IMR-90 (cell line): Measurements from ENCODE around the gene CDKN2A. TPM values are rescaled to one million over a fixed set of nuclear protein-coding genes. Genes with fewer than 3 reads are reported as not detected.

ENCODE experiments used
- ATAC-seq: fragments of 200-7000 bp; cut with Tn5 transposase; 2 replicates; pipeline ENCODE4 v1.9.1; 2020; ENCODE audit warnings: low read depth, mild to moderate bottlenecking, moderate library complexity
- BruUV-seq: library from RNA; stranded (reverse); fragments of 400-500 nt; replicated peaks from 2 replicates; lab custom pipeline; 2021; lab: Mats Ljungman, UMichigan
- CTCF ChIA-PET: fragments of 300-600 bp; formaldehyde crosslinking; extraction: SDS; loops from one replicate; lab custom pipeline; 2021; ENCODE audit warnings: antibody characterized with exemption; lab: Yijun Ruan, JAX
- POLR2A ChIA-PET: fragments of 300-600 bp; sonication (Branson Sonifier 250); formaldehyde crosslinking; loops from one replicate; lab custom pipeline; 2022; ENCODE audit warnings: antibody characterized with exemption; ENCODE audit not compliant: unreplicated experiment; lab: Charles Lee
- DNase-seq: peaks from one replicate; pipeline ENCODE4 v3.0.0; 2013
- H2AFZ ChIP-seq: replicated peaks from 2 replicates; pipeline ENCODE3; 2013; ENCODE audit warnings: low read length, mild to moderate bottlenecking; ENCODE audit not compliant: poor library complexity
- H2AK5ac ChIP-seq: 2 replicates; pipeline ENCODE4 v1.6.1; 2013; ENCODE audit warnings: low read depth, low read length, inconsistent platforms
- H2AK9ac ChIP-seq: replicated peaks from 2 replicates; pipeline ENCODE3; 2013; ENCODE audit warnings: mild to moderate bottlenecking, low read depth, low read length, moderate library complexity; ENCODE audit not compliant: poor library complexity
- H2BK120ac ChIP-seq: 2 replicates; pipeline ENCODE4 v1.6.1; 2013; ENCODE audit warnings: low read depth, low read length, inconsistent platforms
- H2BK15ac ChIP-seq: 3 replicates; pipeline ENCODE4 v1.6.1; 2013; ENCODE audit warnings: low read depth, low read length, inconsistent platforms
- H2BK20ac ChIP-seq: 2 replicates; pipeline ENCODE4 v1.6.1; 2013; ENCODE audit warnings: low read depth, mild to moderate bottlenecking, inconsistent platforms, low read length, moderate library complexity
- H2BK5ac ChIP-seq: 2 replicates; pipeline ENCODE4 v1.6.1; 2013; ENCODE audit warnings: mild to moderate bottlenecking, low read depth, low read length, inconsistent platforms; ENCODE audit not compliant: poor library complexity, severe bottlenecking
- H3K14ac ChIP-seq: replicated peaks from 2 replicates; pipeline ENCODE4 v1.6.1; 2013; ENCODE audit warnings: low read depth, low read length, inconsistent platforms
- H3K18ac ChIP-seq: 2 replicates; pipeline ENCODE4 v1.6.1; 2013; ENCODE audit warnings: low read depth, low read length, control low read depth
- H3K23ac ChIP-seq: 2 replicates; pipeline ENCODE4 v1.6.1; 2013; ENCODE audit warnings: low read depth, low read length, inconsistent platforms
- H3K27ac ChIP-seq: 2 replicates; pipeline ENCODE4 v1.5.1; 2013; ENCODE audit warnings: mild to moderate bottlenecking, control low read depth, low read length; ENCODE audit not compliant: insufficient read depth
- H3K27me3 ChIP-seq: 2 replicates; pipeline ENCODE4 v1.6.1; 2013; ENCODE audit warnings: low read length; ENCODE audit not compliant: control insufficient read depth, insufficient read depth
- H3K36me3 ChIP-seq: 2 replicates; pipeline ENCODE4 v1.6.1; 2013; ENCODE audit warnings: low read length, mixed read lengths; ENCODE audit not compliant: control insufficient read depth, insufficient read depth
- H3K4ac ChIP-seq: 2 replicates; pipeline ENCODE4 v1.6.1; 2013; ENCODE audit warnings: low read depth, low read length, inconsistent platforms
- H3K4me1 ChIP-seq: 2 replicates; pipeline ENCODE4 v1.6.1; 2013; ENCODE audit warnings: low read length, mixed read lengths; ENCODE audit not compliant: control insufficient read depth, insufficient read depth
- H3K4me2 ChIP-seq: 2 replicates; pipeline ENCODE4 v1.6.1; 2013; ENCODE audit warnings: low read depth, mild to moderate bottlenecking, control low read depth, low read length, moderate library complexity
- H3K4me3 ChIP-seq: 2 replicates; pipeline ENCODE4 v1.5.1; 2013; ENCODE audit warnings: low read depth, mild to moderate bottlenecking, control low read depth, low read length, moderate library complexity; ENCODE audit not compliant: insufficient read depth
- H3K56ac ChIP-seq: 2 replicates; pipeline ENCODE4 v1.6.1; 2013; ENCODE audit warnings: low read length, inconsistent platforms; ENCODE audit not compliant: insufficient read depth; ENCODE audit errors: extremely low read depth
- H3K79me1 ChIP-seq, 2 experiments: 2 replicates each; pipeline ENCODE4 v1.6.1; 2013; ENCODE audit warnings: low read length in 2 of 2, inconsistent platforms in 1 of 2, low read depth in 1 of 2
- H3K9ac ChIP-seq: 2 replicates; pipeline ENCODE4 v1.6.1; 2013; ENCODE audit warnings: low read depth, low read length, control low read depth
- H3K9me1 ChIP-seq: 2 replicates; pipeline ENCODE4 v1.6.1; 2013; ENCODE audit warnings: low read length, inconsistent platforms; ENCODE audit not compliant: insufficient read depth
- H3K9me3 ChIP-seq: 2 replicates; pipeline ENCODE4 v1.6.1; 2013; ENCODE audit warnings: low read length; ENCODE audit not compliant: control insufficient read depth, insufficient read depth
- H4K20me1 ChIP-seq: 2 replicates; pipeline ENCODE4 v1.6.1; 2013; ENCODE audit warnings: low read length, inconsistent platforms; ENCODE audit not compliant: insufficient read depth
- H4K5ac ChIP-seq: 2 replicates; pipeline ENCODE4 v1.6.1; 2013; ENCODE audit warnings: mild to moderate bottlenecking, low read depth, low read length, control low read depth
- H4K8ac ChIP-seq, 2 experiments: 2 replicates each; pipeline ENCODE4 v1.6.1; 2013; ENCODE audit warnings: low read depth in 2 of 2, low read length in 2 of 2, control low read depth in 1 of 2, inconsistent platforms in 1 of 2
- H4K91ac ChIP-seq: 2 replicates; pipeline ENCODE4 v1.6.1; 2013; ENCODE audit warnings: low read depth, low read length, inconsistent platforms; ENCODE audit not compliant: insufficient read depth
- BHLHE40 ChIP-seq: fragments of 150-350 bp; IDR thresholded peaks from 2 replicates; pipeline ENCODE4 v1.6.1; 2016; ENCODE audit warnings: mild to moderate bottlenecking, low read depth, low read length
- CEBPB ChIP-seq: IDR thresholded peaks from 2 replicates; pipeline ENCODE4 v1.6.1; 2012; ENCODE audit warnings: low read depth, low read length, improper control_type of control experiment
- CHD1 ChIP-seq: IDR thresholded peaks from 2 replicates; pipeline ENCODE4 v1.6.1; 2012; ENCODE audit warnings: low read depth, low read length, improper control_type of control experiment
- ELK1 ChIP-seq: fragments of 150-350 bp; IDR thresholded peaks from 2 replicates; pipeline ENCODE4 v1.6.1; 2016; ENCODE audit warnings: low read depth, mild to moderate bottlenecking, low read length, moderate library complexity, borderline replicate concordance
- FOS ChIP-seq: fragments of 150-350 bp; IDR thresholded peaks from 2 replicates; pipeline ENCODE4 v1.6.1; 2016; ENCODE audit warnings: low read depth, low read length
- MAFK ChIP-seq: IDR thresholded peaks from 2 replicates; pipeline ENCODE4 v1.6.1; 2012; ENCODE audit warnings: low read depth, low read length, improper control_type of control experiment
- MAZ ChIP-seq: IDR thresholded peaks from 2 replicates; pipeline ENCODE4 v1.6.1; 2012; ENCODE audit warnings: low read depth, mild to moderate bottlenecking, low read length, improper control_type of control experiment, moderate library complexity, borderline replicate concordance
- MXI1 ChIP-seq: IDR thresholded peaks from 2 replicates; pipeline ENCODE4 v1.6.1; 2012; ENCODE audit warnings: low read depth, mild to moderate bottlenecking, low read length, moderate library complexity, borderline replicate concordance
- NFE2L2 ChIP-seq: fragments of 150-350 bp; IDR thresholded peaks from 2 replicates; pipeline ENCODE4 v1.6.1; 2016; ENCODE audit warnings: low read depth, mild to moderate bottlenecking, low read length
- POLR2A ChIP-seq: IDR thresholded peaks from 2 replicates; pipeline ENCODE4 v1.6.1; 2012; ENCODE audit warnings: mild to moderate bottlenecking, low read depth, low read length
- RAD21 ChIP-seq: IDR thresholded peaks from 2 replicates; pipeline ENCODE4 v1.6.1; 2012; ENCODE audit warnings: low read length, improper control_type of control experiment
- RCOR1 ChIP-seq: IDR thresholded peaks from 2 replicates; pipeline ENCODE4 v1.6.1; 2012; ENCODE audit warnings: mild to moderate bottlenecking, low read length, improper control_type of control experiment; ENCODE audit not compliant: insufficient replicate concordance
- RFX5 ChIP-seq: IDR thresholded peaks from 2 replicates; pipeline ENCODE4 v1.8.0; 2012; ENCODE audit warnings: low read depth, mild to moderate bottlenecking, low read length, moderate library complexity
- SMC3 ChIP-seq: fragments of 150-350 bp; IDR thresholded peaks from 2 replicates; pipeline ENCODE4 v1.6.1; 2016; ENCODE audit warnings: low read depth, mild to moderate bottlenecking, antibody characterized with exemption, low read length, moderate library complexity
- WGBS, 2 experiments: methylation state at CpG; one replicate each; pipeline versions ENCODE4 v1.1.5 to v1.1.7; 2013; ENCODE audit warnings: missing lambda C conversion rate in 2 of 2; ENCODE audit not compliant: insufficient read length in 1 of 2; ENCODE audit errors: extremely low coverage in 2 of 2; 5-methylcytosine and 5-hydroxymethylcytosine counted together
- dilution Hi-C: fragments of 300-500 bp; cut with HindIII; formaldehyde crosslinking; loops from one replicate; pipeline ENCODE4 v1.14.3; 2018; ENCODE audit warnings: low sequenced_read_pairs; ENCODE audit not compliant: unreplicated experiment
- in situ Hi-C: fragments of 300-500 bp; cut with MboI; formaldehyde crosslinking; loops from 3 replicates; pipeline ENCODE4 v1.14.3; 2019; ENCODE audit warnings: low sequenced_read_pairs, inconsistent platforms, mixed read lengths
- intact Hi-C: fragments of 100-400 bp; cut with micrococcal nuclease; formaldehyde crosslinking; loops from 2 replicates; pipeline ENCODE4 v1.10.0; 2022
- polyA plus RNA-seq, 3 experiments: library from polyadenylated mRNA; depleted of rRNA; stranded (reverse); fragments of >200 nt; gene quantifications; 2 replicates each; pipeline ENCODE4 v1.2.3, GENCODE V29; 2012; ENCODE audit warnings: low replicate concordance in 1 of 3
- total RNA-seq: library from RNA; depleted of rRNA; stranded (reverse); fragments of >200 nt; gene quantifications from 2 replicates; pipeline ENCODE4 v1.2.3, GENCODE V29; 2012
- TF ChIP-seq, protein P1 (sequence below): fragments of 150-350 bp; IDR thresholded peaks from 2 replicates; pipeline ENCODE4 v1.6.1; 2017; ENCODE audit warnings: mild to moderate bottlenecking, antibody characterized with exemption, low read length, low read depth
- TF ChIP-seq, protein P2 (sequence below): conservative IDR thresholded peaks from 2 replicates; pipeline ENCODE4 v1.5.1; 2012; ENCODE audit warnings: mild to moderate bottlenecking, low read depth, low read length, improper control_type of control experiment

CDKN2A gene
- total and polyA plus RNA-seq, 2 of the 4 experiments (the other 2 are of a cell fraction): 11.3 to 75.3 TPM

DNA sequence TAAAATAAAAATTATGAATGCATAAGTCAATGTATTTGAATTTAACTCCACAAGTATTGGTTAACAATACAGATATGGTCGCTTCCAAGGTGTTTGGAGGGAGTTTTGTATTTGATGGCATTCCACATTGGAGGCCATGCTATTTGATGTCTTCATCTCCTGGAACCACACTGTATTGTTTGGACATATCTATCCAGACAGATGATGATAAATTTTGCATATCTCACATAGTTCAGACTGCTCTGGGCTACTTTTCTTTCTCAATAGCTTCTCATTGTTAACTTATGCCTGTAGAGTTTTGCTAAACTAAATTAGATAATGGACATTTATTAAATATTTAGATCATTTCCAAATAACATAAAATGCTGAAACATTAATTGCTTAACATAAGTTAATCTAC, 58.0 kb downstream of the CDKN2A start:
- no peak overlapping the region for H3K4me2 ChIP-seq
- BruUV-seq: no TSS peak
- intact Hi-C loops (no loop called here), dilution Hi-C loops (no loop called here), in situ Hi-C loops (no loop called here)
- WGBS, 2 experiments: no CpG with 5 or more reads among the region's 1 CpG
- H2BK120ac ChIP-seq: no peak overlapping the region
- no peak overlapping the region for H3K4me3 ChIP-seq
- H2AK9ac ChIP-seq: no peak overlapping the region
- DNase-seq (no peak), ATAC-seq (no peak)
- H3K36me3 ChIP-seq: no peaks in the 10 kb centered on the region
- no peak overlapping the region for H2AK5ac ChIP-seq
- H3K18ac ChIP-seq: no peak overlapping the region
- H3K9ac ChIP-seq: no peak overlapping the region
- H3K27ac ChIP-seq: no peak overlapping the region
- CTCF ChIA-PET: no interaction called here
- POLR2A ChIA-PET: no interaction called here
- H3K56ac ChIP-seq: no peak overlapping the region
- no peak overlapping the region for H2BK20ac ChIP-seq
- H4K91ac ChIP-seq: no peak overlapping the region
- H3K9me1 ChIP-seq: no peaks in the 10 kb centered on the region
- no peak overlapping the region for H4K8ac ChIP-seq
- no peak overlapping the region for H3K23ac ChIP-seq
- H3K4ac ChIP-seq: no peak overlapping the region
- H3K14ac ChIP-seq: no peak overlapping the region
- TF ChIP-seq, protein P1, sequence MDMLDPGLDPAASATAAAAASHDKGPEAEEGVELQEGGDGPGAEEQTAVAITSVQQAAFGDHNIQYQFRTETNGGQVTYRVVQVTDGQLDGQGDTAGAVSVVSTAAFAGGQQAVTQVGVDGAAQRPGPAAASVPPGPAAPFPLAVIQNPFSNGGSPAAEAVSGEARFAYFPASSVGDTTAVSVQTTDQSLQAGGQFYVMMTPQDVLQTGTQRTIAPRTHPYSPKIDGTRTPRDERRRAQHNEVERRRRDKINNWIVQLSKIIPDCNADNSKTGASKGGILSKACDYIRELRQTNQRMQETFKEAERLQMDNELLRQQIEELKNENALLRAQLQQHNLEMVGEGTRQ: no peak
- TF ChIP-seq RCOR1 (no peak), NFE2L2 (no peak), CHD1 (no peak), CEBPB (no peak), RAD21 (no peak), MAZ (no peak), RFX5 (no peak), SMC3 (no peak), FOS (no peak), BHLHE40 (no peak), POLR2A (no peak), MAFK (no peak), MXI1 (no peak), ELK1 (no peak)
- TF ChIP-seq, protein P2, sequence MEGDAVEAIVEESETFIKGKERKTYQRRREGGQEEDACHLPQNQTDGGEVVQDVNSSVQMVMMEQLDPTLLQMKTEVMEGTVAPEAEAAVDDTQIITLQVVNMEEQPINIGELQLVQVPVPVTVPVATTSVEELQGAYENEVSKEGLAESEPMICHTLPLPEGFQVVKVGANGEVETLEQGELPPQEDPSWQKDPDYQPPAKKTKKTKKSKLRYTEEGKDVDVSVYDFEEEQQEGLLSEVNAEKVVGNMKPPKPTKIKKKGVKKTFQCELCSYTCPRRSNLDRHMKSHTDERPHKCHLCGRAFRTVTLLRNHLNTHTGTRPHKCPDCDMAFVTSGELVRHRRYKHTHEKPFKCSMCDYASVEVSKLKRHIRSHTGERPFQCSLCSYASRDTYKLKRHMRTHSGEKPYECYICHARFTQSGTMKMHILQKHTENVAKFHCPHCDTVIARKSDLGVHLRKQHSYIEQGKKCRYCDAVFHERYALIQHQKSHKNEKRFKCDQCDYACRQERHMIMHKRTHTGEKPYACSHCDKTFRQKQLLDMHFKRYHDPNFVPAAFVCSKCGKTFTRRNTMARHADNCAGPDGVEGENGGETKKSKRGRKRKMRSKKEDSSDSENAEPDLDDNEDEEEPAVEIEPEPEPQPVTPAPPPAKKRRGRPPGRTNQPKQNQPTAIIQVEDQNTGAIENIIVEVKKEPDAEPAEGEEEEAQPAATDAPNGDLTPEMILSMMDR: no peak
- H4K20me1 ChIP-seq: no peaks in the 10 kb centered on the region
- no peaks in the 10 kb centered on the region for H3K79me1 ChIP-seq
- no peaks in the 10 kb centered on the region for H3K9me3 ChIP-seq
- no peak overlapping the region for H2AFZ ChIP-seq
- no peak overlapping the region for H2BK5ac ChIP-seq
- H3K27me3 ChIP-seq: no peaks in the 10 kb centered on the region
- H2BK15ac ChIP-seq: no peak overlapping the region
- no peaks in the 10 kb centered on the region for H3K4me1 ChIP-seq
- no peak overlapping the region for H4K5ac ChIP-seq
